K562 (cell line): ENCODE results near the gene TBL1XR1. TPM values are rescaled to one million over a fixed set of nuclear protein-coding genes. Genes with fewer than 3 reads are reported as not detected.
A peak's percentile ranks its signal among the peaks of the same experiment; 100 is the strongest.

Experiments used
- GTF3C2 ChIP-seq: IDR thresholded peaks from 3 replicates; pipeline ENCODE4 v1.6.1; 2011; ENCODE audit warnings: borderline replicate concordance, mild to moderate bottlenecking, moderate library complexity; ENCODE audit not compliant: insufficient read length; ENCODE audit errors: extremely low read depth
- HDAC3 ChIP-seq: fragments of 450-650 bp; IDR thresholded peaks from 2 replicates; pipeline ENCODE4 v1.6.1; 2018; ENCODE audit warnings: borderline replicate concordance, mild to moderate bottlenecking, moderate library complexity; ENCODE audit not compliant: partially characterized antibody
- NR2C2 ChIP-seq, 2 experiments: fragments of 200-800 bp in 1 of 2; sonication (Bioruptor generic) in 1 of 2; sonication (generic) in 1 of 2; formaldehyde crosslinking in 1 of 2; IDR thresholded peaks; 2 replicates each; pipeline versions ENCODE4 v1.6.1 to v1.8.0; 2016 to 2022; ENCODE audit warnings: mild to moderate bottlenecking in 1 of 2, missing compliant biosample characterization in 1 of 2, missing genetic modification characterization in 1 of 2, missing genetic modification reagents in 1 of 2
- RBM34 ChIP-seq: fragments of 200-400 bp; formaldehyde crosslinking; IDR thresholded peaks from 2 replicates; pipeline ENCODE4 v1.6.1; 2018; ENCODE audit warnings: low read length, borderline replicate concordance; ENCODE audit not compliant: insufficient read depth
- SAFB ChIP-seq: fragments of 200-400 bp; formaldehyde crosslinking; IDR thresholded peaks from 2 replicates; pipeline ENCODE4 v1.6.1; 2017; ENCODE audit warnings: low read depth, low read length, borderline replicate concordance
- SLC30A9 ChIP-seq: fragments of 250-450 bp; sonication (Bioruptor Pico); IDR thresholded peaks from 2 replicates; pipeline ENCODE4 v1.8.0; 2022; ENCODE audit warnings: mild to moderate bottlenecking, moderate library complexity
- SREBF1 ChIP-seq: fragments of 150-350 bp; IDR thresholded peaks from 2 replicates; pipeline ENCODE4 v1.6.1; 2014; ENCODE audit warnings: antibody characterized with exemption, low read depth, low read length, borderline replicate concordance
- TRIM28 ChIP-seq: fragments of 450-650 bp; IDR thresholded peaks from 2 replicates; pipeline ENCODE4 v1.6.1; 2017
- ZC3H4 ChIP-seq: sonication (generic); formaldehyde crosslinking; IDR thresholded peaks from 2 replicates; pipeline ENCODE4 v1.9.0; 2021; ENCODE audit warnings: missing genetic modification reagents, borderline replicate concordance
- ZFX ChIP-seq: sonication (generic); formaldehyde crosslinking; IDR thresholded peaks from 2 replicates; pipeline ENCODE4 v1.8.0; 2022; ENCODE audit warnings: mild to moderate bottlenecking, missing genetic modification reagents, moderate library complexity
- ZNF197 ChIP-seq: fragments of 200-800 bp; sonication (Bioruptor generic); IDR thresholded peaks from 2 replicates; pipeline ENCODE4 v1.6.1; 2016; ENCODE audit warnings: low read depth, missing genetic modification characterization, missing compliant biosample characterization
- ZNF398 ChIP-seq: fragments of 250-450 bp; sonication (Bioruptor Pico); IDR thresholded peaks from 2 replicates; pipeline ENCODE4 v1.8.0; 2021; ENCODE audit warnings: moderate library complexity, mild to moderate bottlenecking, inconsistent platforms
- ZNF407 ChIP-seq: fragments of 450-650 bp; IDR thresholded peaks from 2 replicates; pipeline ENCODE4 v1.6.1; 2016; ENCODE audit warnings: low read depth
- polyA plus RNA-seq, 8 experiments: library from polyadenylated mRNA; depleted of rRNA in 4 of 8; stranded (reverse) in 5 of 8; unstranded in 3 of 8; fragments of >200 nt; fragmentation: Nextera tagmentation in 2 of 8; fragmentation: Illumina TruSeq in 1 of 8; extraction: Ambion mirVana in 2 of 8; extraction: Trizol in 1 of 8; gene quantifications; 2 replicates each; pipeline versions ENCODE4 v1.2.1 to v1.2.3, GENCODE V29; 2011 to 2014; ENCODE audit warnings: inconsistent platforms in 1 of 8, missing spikeins in 1 of 8
- total RNA-seq, 7 experiments: library from RNA; depleted of rRNA in 6 of 7; stranded (reverse); fragments of >200 nt in 6 of 7; fragmentation: Illumina TruSeq in 2 of 7; extraction: Trizol in 2 of 7; gene quantifications; 2 replicates each; pipeline versions ENCODE4 v1.2.1 to v1.2.3, GENCODE V29; 2011 to 2021; ENCODE audit warnings: low replicate concordance in 1 of 7

Gene TBL1XR1
- total and polyA plus RNA-seq, 9 of the 15 experiments (the other 6 are each of a cell fraction or from before 2014, with no cell fraction given): 19.6 to 171 (median 83.3) TPM

GRCh38 chr3:177197727-177198460 is 612 bp upstream of the TBL1XR1 start (continued):
- no peak for TF ChIP-seq ZNF407
- TF ChIP-seq SREBF1: no peak
- TF ChIP-seq GTF3C2: no peak
- TF ChIP-seq ZNF398 (CRISPR knock-in tag): no peak
- TF ChIP-seq ZC3H4 (CRISPR knock-in tag): no peak
- no peak for TF ChIP-seq HDAC3
- no peak for TF ChIP-seq SLC30A9 (CRISPR knock-in tag)
- TF ChIP-seq ZNF197 (CRISPR knock-in tag): no peak; the same call in 1 of the 2 replicates
- no peak for TF ChIP-seq RBM34
- TF ChIP-seq NR2C2 (CRISPR knock-in tag; IDR thresholded peaks at IDR 0.05): no peak
- no peak; the same call in 1 of the 2 replicates for TF ChIP-seq NR2C2 (tag; IDR thresholded peaks at IDR 0.05)
- TF ChIP-seq SAFB: no peak
- TF ChIP-seq TRIM28: no peak
- TF ChIP-seq ZFX: peak; percentile 56; the same call in 1 of the 2 replicates
